Left ventricle myocardium inferior (tissue), 1 donor: ENCODE measurements around the gene CCNT1. TPM values are rescaled to one million over a fixed set of nuclear protein-coding genes. Genes with fewer than 3 reads are reported as not detected.

ENCODE experiments used
- DNase-seq: peaks from one replicate; pipeline ENCODE4 v3.0.0-alpha.2; 2020
- H3K27ac ChIP-seq: fragments of 200-600 bp; replicated peaks from 2 replicates; pipeline ENCODE4 v1.8.0; 2021
- H3K27me3 ChIP-seq: fragments of 200-600 bp; 2 replicates; pipeline ENCODE4 v1.8.0; 2021; ENCODE audit warnings: low read depth
- H3K36me3 ChIP-seq: fragments of 200-600 bp; 2 replicates; pipeline ENCODE4 v1.8.0; 2021
- H3K4me1 ChIP-seq: fragments of 200-600 bp; 2 replicates; pipeline ENCODE4 v1.8.0; 2021
- H3K4me3 ChIP-seq: fragments of 200-600 bp; 2 replicates; pipeline ENCODE4 v1.8.0; 2021; ENCODE audit warnings: mild to moderate bottlenecking, moderate library complexity
- H3K9me3 ChIP-seq: fragments of 200-600 bp; replicated peaks from 2 replicates; pipeline ENCODE4 v1.8.0; 2021
- CTCF ChIP-seq: fragments of 200-600 bp; IDR thresholded peaks from 2 replicates; pipeline ENCODE4 v1.8.0; 2021; ENCODE audit warnings: antibody characterized with exemption, mild to moderate bottlenecking, borderline replicate concordance
- intact Hi-C: fragments of 100-400 bp; cut with micrococcal nuclease; formaldehyde crosslinking; loops from one replicate; pipeline ENCODE4 v1.11.0; 2022
- total RNA-seq: library from RNA; stranded (reverse); fragmentation: NEBNext Ultra II Directional; extraction: Animal tissue kit (Norgen Biotek cat#: 25700); gene quantifications from one replicate; pipeline ENCODE4 v1.2.1, GENCODE V29; 2021
- donor health status: DM: no; HTN: yes; CAD: no; lungs with severe emphysema.

The CCNT1 gene
- total RNA-seq, 1 donor from 2014 or later, result 18.4 TPM

- Histone ChIP-seq H3K36me3 (no peaks in the 10 kb centered on the region), H3K27ac (no peak overlapping the region), H3K4me3 (no peak overlapping the region), H3K4me1 (no peaks in the 10 kb centered on the region), H3K9me3 (no peaks in the 10 kb centered on the region), H3K27me3 (no peaks in the 10 kb centered on the region)
- intact Hi-C loops, result no loop called here
- TF ChIP-seq CTCF, result no peak
- DNase-seq, result no peak
These were observed 34.4 kb upstream of the CCNT1 start for GRCh38 chr12:48750769-48751356.

GRCh38 chr12:48750215-48750614 is 33.7 kb upstream of the CCNT1 start:
- intact Hi-C loops, result no loop called here
- no peak for TF ChIP-seq CTCF

GRCh38 chr12:48744251-48745008 is 27.9 kb upstream of the CCNT1 start:
- Histone ChIP-seq H3K4me3 (no peak overlapping the region), H3K4me1 (no peaks in the 10 kb centered on the region), H3K9me3 (no peaks in the 10 kb centered on the region), H3K36me3 (no peaks in the 10 kb centered on the region), H3K27ac (no peak overlapping the region), H3K27me3 (peaks cover 43% of the 10 kb centered on the region)
- no peak for TF ChIP-seq CTCF
- no peak for DNase-seq
- intact Hi-C loops, result no loop called here

More at GRCh38 chr12:48750215-48750614, 33.7 kb upstream of the CCNT1 start:
- no peaks in the 10 kb centered on the region for H3K36me3 ChIP-seq
- H3K4me1 ChIP-seq, result no peaks in the 10 kb centered on the region
- H3K27me3 ChIP-seq, result no peaks in the 10 kb centered on the region
- no peak overlapping the region for H3K4me3 ChIP-seq
- no peak overlapping the region for H3K27ac ChIP-seq
- no peak for DNase-seq
- H3K9me3 ChIP-seq, result no peaks in the 10 kb centered on the region

- Histone ChIP-seq H3K4me3 (no peak overlapping the region), H3K27me3 (peaks cover 55% of the 10 kb centered on the region), H3K9me3 (no peaks in the 10 kb centered on the region), H3K4me1 (no peaks in the 10 kb centered on the region), H3K27ac (no peak overlapping the region), H3K36me3 (no peaks in the 10 kb centered on the region)
- no peak for DNase-seq
- no peak for TF ChIP-seq CTCF
- intact Hi-C loops, result no loop called here
These were observed 23.2 kb upstream of the CCNT1 start for GRCh38 chr12:48739618-48740269.

GRCh38 chr12:48736456-48736855 is 19.9 kb upstream of the CCNT1 start:
- no peak for TF ChIP-seq CTCF

More at GRCh38 chr12:48736456-48736855, 19.9 kb upstream of the CCNT1 start:
- Histone ChIP-seq H3K9me3 (no peaks in the 10 kb centered on the region), H3K27ac (no peak overlapping the region), H3K36me3 (no peaks in the 10 kb centered on the region), H3K27me3 (peaks cover 32% of the 10 kb centered on the region), H3K4me3 (no peak overlapping the region), H3K4me1 (no peaks in the 10 kb centered on the region)
- intact Hi-C loops, result no loop called here
- no peak for DNase-seq
